Body of pancreas (tissue), 4 donors: Measurements from ENCODE around the gene C14orf119. TPM values are rescaled to one million over a fixed set of nuclear protein-coding genes. Genes with fewer than 3 reads are reported as not detected.
A peak's percentile ranks its signal among the peaks of the same experiment; 100 is the strongest.

Experiments used
- ATAC-seq: fragments of 150-250 bp; one replicate; pipeline ENCODE4 v1.9.1; 2016
- DNase-seq, 4 donors: peaks; one replicate each; pipeline ENCODE4 v3.0.0-alpha.2; 2019
- H3K27ac ChIP-seq, 4 donors: fragments of 200-600 bp; sonication (generic); 1 replicate in 3 of 4; 2 replicates in 1 of 4; pipeline versions ENCODE4 v1.5.1 to v1.6.1; 2016 to 2019; ENCODE audit warnings: mild to moderate bottlenecking in 1 of 4, mixed read lengths in 1 of 4, moderate library complexity in 1 of 4
- H3K27me3 ChIP-seq, 2 donors: fragments of 200-600 bp; sonication (generic); one replicate each; pipeline ENCODE4 v1.6.0; 2016; ENCODE audit warnings: mild to moderate bottlenecking in 1 of 2
- H3K36me3 ChIP-seq, 2 donors: fragments of 200-600 bp; sonication (generic); replicated peaks in 1 of 2; 2 replicates each; pipeline ENCODE4 v1.5.1; 2016; ENCODE audit warnings: low read depth in 2 of 2; ENCODE audit not compliant: insufficient read depth in 1 of 2
- H3K4me1 ChIP-seq: fragments of 200-600 bp; sonication (generic); one replicate; pipeline ENCODE4 v1.6.0; 2016
- H3K4me3 ChIP-seq, 2 donors: fragments of 200-600 bp; sonication (generic); 1 replicate in 1 of 2; 2 replicates in 1 of 2; pipeline ENCODE4 v1.5.1; 2016 to 2019
- H3K9me3 ChIP-seq, 3 donors: fragments of 200-600 bp; sonication (generic); 1 replicate in 2 of 3; 2 replicates in 1 of 3; pipeline ENCODE4 v1.5.1; 2016
- POLR2A ChIP-seq, 3 donors: fragments of 450-650 bp; IDR thresholded peaks; one replicate each; pipeline ENCODE4 v1.6.1; 2016; ENCODE audit warnings: antibody characterized with exemption in 3 of 3, mild to moderate bottlenecking in 2 of 3
- WGBS, 2 donors: methylation state at CpG; one replicate each; pipeline ENCODE4 v1.1.5; 2017; 5-methylcytosine and 5-hydroxymethylcytosine counted together
- intact Hi-C: fragments of 100-400 bp; cut with DNase I; formaldehyde crosslinking; loops from one replicate; pipeline ENCODE4 v1.15.1; 2023
- total RNA-seq, 2 donors: library from RNA; depleted of rRNA; stranded (reverse); fragments of >200 nt; gene quantifications; one replicate each; pipeline ENCODE4 v1.1.0, GENCODE V29; 2016
- TF ChIP-seq, protein P1 (sequence below), 7 experiments: fragments of 450-650 bp in 4 of 7; fragments of 200-600 bp in 3 of 7; sonication (generic) in 3 of 7; IDR thresholded peaks; one replicate each; pipeline ENCODE4 v1.5.1; 2016 to 2019; ENCODE audit warnings: antibody characterized with exemption in 7 of 7

Gene C14orf119
- total RNA-seq, 2 donors from 2014 or later, result 3.6 to 7.0 TPM

DNA sequence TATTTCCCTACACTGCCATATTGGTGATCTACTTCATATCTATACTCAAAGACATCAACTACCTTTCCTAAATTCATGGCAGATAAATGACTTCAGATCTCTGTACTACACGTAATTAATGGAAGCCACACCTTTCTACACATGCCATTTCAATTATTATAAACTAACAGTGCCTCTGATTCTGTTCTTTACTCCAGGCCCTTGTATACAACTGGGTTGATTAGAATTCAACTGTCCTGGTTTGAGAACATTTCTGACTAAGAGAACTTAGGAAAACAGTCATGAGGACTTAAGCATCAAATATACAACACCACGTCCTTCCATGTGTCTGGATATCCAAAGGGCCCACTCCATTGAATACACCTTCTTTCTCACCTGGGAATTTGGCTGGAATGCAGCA is 2.2 kb upstream of the C14orf119 start:
- Histone ChIP-seq H3K9me3 (no peaks in the 10 kb centered on the region), H3K4me1 (peaks cover 31% of the 10 kb centered on the region), H3K36me3 (peaks cover 0 to 17% of the 10 kb centered on the region in 2 donors), H3K27ac (no peak overlapping the region), H3K4me3 (no peak overlapping the region), H3K27me3 (no peaks in the 10 kb centered on the region)
- intact Hi-C loops, result no loop called here
- ATAC-seq (no peak), DNase-seq (no peak)
- TF ChIP-seq POLR2A (IDR thresholded peaks at IDR 0.05), result no peak
- TF ChIP-seq, protein P1, sequence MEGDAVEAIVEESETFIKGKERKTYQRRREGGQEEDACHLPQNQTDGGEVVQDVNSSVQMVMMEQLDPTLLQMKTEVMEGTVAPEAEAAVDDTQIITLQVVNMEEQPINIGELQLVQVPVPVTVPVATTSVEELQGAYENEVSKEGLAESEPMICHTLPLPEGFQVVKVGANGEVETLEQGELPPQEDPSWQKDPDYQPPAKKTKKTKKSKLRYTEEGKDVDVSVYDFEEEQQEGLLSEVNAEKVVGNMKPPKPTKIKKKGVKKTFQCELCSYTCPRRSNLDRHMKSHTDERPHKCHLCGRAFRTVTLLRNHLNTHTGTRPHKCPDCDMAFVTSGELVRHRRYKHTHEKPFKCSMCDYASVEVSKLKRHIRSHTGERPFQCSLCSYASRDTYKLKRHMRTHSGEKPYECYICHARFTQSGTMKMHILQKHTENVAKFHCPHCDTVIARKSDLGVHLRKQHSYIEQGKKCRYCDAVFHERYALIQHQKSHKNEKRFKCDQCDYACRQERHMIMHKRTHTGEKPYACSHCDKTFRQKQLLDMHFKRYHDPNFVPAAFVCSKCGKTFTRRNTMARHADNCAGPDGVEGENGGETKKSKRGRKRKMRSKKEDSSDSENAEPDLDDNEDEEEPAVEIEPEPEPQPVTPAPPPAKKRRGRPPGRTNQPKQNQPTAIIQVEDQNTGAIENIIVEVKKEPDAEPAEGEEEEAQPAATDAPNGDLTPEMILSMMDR (IDR thresholded peaks at IDR 0.05), result no peak
- 66 to 72% methylated on average over 2 of the region's 2 CpGs for WGBS, 2 donors

DNA sequence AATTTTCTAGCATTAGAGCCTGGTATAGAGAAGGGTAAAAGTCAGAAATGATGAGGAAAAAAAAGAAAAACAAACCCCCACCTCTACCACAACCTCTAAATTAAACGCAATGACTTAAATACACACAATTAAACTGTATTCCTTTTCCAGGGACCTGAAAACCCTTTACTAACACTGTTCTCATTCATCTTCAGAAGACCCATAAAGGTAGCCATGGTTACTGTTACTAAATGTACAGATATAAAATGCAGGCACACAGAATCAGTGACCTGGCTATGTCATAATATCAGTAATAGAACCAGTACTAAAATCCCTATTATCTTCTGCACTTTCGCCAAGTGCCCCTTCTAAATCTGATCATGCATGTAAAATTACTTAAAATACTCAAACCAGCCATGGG is 1.8 kb upstream of the C14orf119 start:
- no peaks in the 10 kb centered on the region for H3K9me3 ChIP-seq
- 45 to 54% methylated on average over 2 of the region's 2 CpGs for WGBS, 2 donors
- DNase-seq (no peak), ATAC-seq (no peak)
- H3K36me3 ChIP-seq, result peaks cover 0 to 17% of the 10 kb centered on the region in 2 donors
- no peak overlapping the region for H3K4me3 ChIP-seq
- H3K4me1 ChIP-seq, result peaks cover 35% of the 10 kb centered on the region
- H3K27ac ChIP-seq, result no peak overlapping the region
- TF ChIP-seq POLR2A (IDR thresholded peaks at IDR 0.05), result no peak
- TF ChIP-seq, protein P1 (IDR thresholded peaks at IDR 0.05), result no peak
- H3K27me3 ChIP-seq, result no peaks in the 10 kb centered on the region
- intact Hi-C loops, result no loop called here

DNA sequence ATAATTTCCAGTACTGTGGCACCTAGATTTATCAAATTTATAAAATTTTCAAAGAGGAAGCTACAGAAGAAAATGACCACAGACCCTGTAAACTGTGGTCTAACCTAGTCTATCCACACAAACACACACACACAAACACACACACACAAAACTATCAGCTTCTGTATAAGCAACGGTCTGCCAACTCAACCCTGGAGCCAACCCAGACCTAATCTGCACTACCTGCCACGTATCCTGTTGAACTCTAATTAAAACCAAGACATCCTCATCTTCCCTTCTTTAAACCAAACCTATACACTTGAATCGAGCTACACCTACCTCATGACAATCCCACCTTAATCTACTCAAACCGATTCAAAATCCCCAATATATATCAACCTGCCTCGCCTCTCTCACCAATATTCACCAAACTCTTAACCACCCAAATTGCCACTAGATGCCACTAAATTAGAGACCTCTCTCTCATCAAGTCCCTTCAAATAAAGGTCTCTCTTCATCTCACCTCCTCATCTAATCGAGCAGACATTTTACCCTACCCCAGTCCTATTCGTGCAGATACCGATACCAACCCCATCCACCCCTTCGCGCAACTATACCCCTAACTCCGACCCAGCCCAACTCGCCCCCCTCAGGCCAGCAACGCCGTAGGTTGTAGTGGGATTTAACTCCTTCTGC is 1.2 kb upstream of the C14orf119 start:
- peak overlapping the region; percentile 31 to 55 for H3K4me3 ChIP-seq
- peaks cover 0 to 14% of the 10 kb centered on the region in 2 donors for H3K36me3 ChIP-seq
- ATAC-seq (no peak), DNase-seq (no peak)
- H3K4me1 ChIP-seq, result peaks cover 41% of the 10 kb centered on the region
- intact Hi-C loops, result no loop called here
- no peaks in the 10 kb centered on the region for H3K27me3 ChIP-seq
- H3K27ac ChIP-seq, result peak overlapping the region; percentile 89 to 97 (median 97)
- 0 to 1% methylated on average over 14 of the region's 14 CpGs for WGBS, 2 donors
- TF ChIP-seq, protein P1 (IDR thresholded peaks at IDR 0.05), result peak in 2 of 7 experiments; percentile 9 to 12
- no peak for TF ChIP-seq POLR2A (IDR thresholded peaks at IDR 0.05)
- no peaks in the 10 kb centered on the region for H3K9me3 ChIP-seq

DNA sequence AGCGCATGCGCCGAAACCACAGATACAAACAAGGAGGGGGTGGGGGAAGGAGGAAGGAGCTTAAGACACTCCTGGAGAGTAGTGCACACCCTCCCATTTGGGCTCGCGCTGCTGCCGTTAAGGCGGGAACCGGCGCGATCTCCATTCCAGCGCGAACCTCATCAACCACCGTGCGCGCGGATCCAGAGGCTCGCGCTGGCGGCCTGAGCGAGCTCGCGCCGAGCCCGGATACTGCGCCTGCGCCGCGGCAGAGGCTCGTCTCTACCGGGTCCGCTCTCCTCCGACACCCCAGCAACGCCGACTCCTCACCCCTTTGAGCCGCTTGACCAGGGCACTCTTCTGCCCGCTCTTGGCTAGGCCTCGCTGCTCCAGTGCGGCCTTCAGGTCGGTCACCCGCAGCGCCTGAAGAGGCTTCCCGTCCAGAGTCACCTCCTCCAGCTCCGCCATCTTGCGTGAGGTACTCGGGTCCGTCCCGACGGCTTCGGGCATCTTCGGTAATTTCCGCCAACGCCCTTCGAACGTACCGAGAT is 574 bp upstream of the C14orf119 start, which contains the start of gene ACIN1:
Gene ACIN1 (minus strand): TSS at position 471 of the 530 bp plus-strand sequence. CDS start 24 bp downstream, at position 447.
- Histone ChIP-seq H3K36me3 (peaks cover 0 to 9% of the 10 kb centered on the region in 2 donors), H3K4me3 (peak within 1 kb of the TSS; percentile 55 to 57), H3K27me3 (no peaks in the 10 kb centered on the region), H3K27ac (peak within 1 kb of the TSS; percentile 89 to 97 (median 97)), H3K4me1 (peaks cover 48% of the 10 kb centered on the region), H3K9me3 (no peaks in the 10 kb centered on the region)
- TF ChIP-seq POLR2A (IDR thresholded peaks at IDR 0.05), result peak; percentile 42 to 79 (median 69)
- TF ChIP-seq, protein P1 (IDR thresholded peaks at IDR 0.05), result peak in 2 of 7 experiments; percentile 0 to 1
- WGBS, 2 donors, result 0% methylated on average over 15 to 55 of the region's 55 CpGs
- intact Hi-C loops, result no loop called here
- ATAC-seq, result peak; percentile 55
- DNase-seq, result peak in 2 of 4 donors; percentile 74 to 78
